ENCODE data around the gene SKA1.
"Not testable (repeated sequence)": the region's sequence is repeated elsewhere in the genome, so short reads cannot be mapped to it uniquely, and the experiment has no call there.

Gene SKA1

DNA sequence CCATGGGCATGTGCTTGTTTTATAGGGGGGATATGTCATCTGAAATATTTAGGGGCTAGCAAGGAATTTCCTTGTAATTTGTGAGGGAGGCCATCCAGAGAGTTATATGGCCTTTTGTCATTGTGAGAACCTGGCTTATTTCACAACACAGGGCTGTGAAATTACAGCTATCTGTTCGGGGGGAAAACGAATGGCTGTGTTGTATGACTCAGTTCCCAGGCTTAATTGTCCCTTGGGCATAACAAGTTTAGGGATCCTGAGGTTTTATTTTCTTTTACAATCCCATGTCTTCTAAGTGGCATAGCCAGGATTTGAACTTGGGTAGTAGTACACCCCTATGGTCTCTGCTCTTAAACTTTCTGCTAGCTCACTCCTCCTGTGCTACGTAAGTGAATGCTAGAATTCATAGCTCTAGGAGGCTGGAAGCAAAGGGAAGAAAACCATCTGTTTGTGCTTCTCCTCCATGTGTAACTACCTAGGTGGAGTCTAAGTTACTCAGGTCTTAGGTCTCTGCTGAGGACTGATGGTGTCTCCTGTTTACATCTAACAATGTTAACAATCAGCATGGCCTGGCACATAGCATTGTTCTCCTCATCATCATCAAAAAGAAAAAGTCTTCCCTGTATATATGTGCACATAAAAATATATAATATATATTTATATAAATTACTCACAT lies 53.8 kb downstream of the SKA1 start:
- H3K27ac ChIP-seq = no peak overlapping the region
- no peak overlapping the region for H3K9ac ChIP-seq (ENCODE audit: insufficient read length)
- no peaks in the 10 kb centered on the region for H3K9me3 ChIP-seq (ENCODE audit: low read depth, low read length)
- no peak for DNase-seq (ENCODE audit: low read depth, low spot score)
- no peak overlapping the region for H3K4me3 ChIP-seq
- TF ChIP-seq EZH2 (IDR thresholded peaks at IDR 0.05) (no peak), POLR2AphosphoS5 (IDR thresholded peaks at IDR 0.05; ENCODE audit: borderline replicate concordance, low read depth, low read length) (no peak), FOXP2 (optimal IDR thresholded peaks at IDR 0.05; ENCODE audit: control extremely low read depth, extremely low read length, insufficient read depth) (no peak)
- no peaks in the 10 kb centered on the region for H3K36me3 ChIP-seq (ENCODE audit: insufficient read depth, low read length)

DNA sequence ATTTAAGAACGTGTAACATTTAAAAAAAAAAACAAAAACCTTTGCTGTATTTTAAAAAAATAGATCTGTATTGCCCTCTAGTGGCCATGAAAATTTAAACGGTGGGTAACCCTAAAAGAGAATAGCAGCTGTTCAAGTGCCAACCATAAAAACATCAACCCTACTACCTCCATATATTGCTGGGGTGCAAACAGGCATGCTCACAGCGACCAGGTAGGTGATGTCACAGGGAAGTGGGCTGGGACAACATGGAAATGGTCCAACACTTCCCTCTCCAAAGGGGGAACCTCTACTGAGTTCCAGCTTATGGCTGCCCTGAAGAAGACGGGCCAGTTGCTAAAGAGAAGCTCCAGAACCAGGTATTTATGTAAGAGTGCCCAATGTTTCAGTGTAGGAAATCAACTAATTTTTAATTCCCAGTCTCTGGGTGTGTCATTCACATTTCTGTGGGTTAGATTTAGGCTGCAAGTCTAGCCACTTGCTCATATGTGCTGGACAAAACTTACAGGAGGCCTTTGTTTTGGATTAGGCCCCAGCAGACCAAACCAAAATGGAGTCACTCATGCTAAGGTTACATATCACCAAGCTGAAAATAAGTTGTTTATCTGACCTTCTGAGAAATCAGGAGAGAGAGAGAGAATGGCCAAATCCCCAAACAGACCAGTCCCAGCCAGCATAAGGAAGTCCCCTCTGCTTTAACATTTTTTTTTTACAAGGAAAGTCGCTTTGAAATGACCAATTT lies 54.5 kb downstream of the SKA1 start:
- no peak for DNase-seq (ENCODE audit: low read depth, low spot score)
- TF ChIP-seq POLR2AphosphoS5 (IDR thresholded peaks at IDR 0.05; ENCODE audit: borderline replicate concordance, low read depth, low read length) (no peak), EZH2 (IDR thresholded peaks at IDR 0.05) (no peak), FOXP2 (optimal IDR thresholded peaks at IDR 0.05; ENCODE audit: control extremely low read depth, extremely low read length, insufficient read depth) (no peak)
- H3K36me3 ChIP-seq (ENCODE audit: insufficient read depth, low read length) = no peaks in the 10 kb centered on the region
- no peak overlapping the region for H3K27ac ChIP-seq
- no peaks in the 10 kb centered on the region for H3K9me3 ChIP-seq (ENCODE audit: low read depth, low read length)
- no peak overlapping the region for H3K4me3 ChIP-seq
- no peak overlapping the region for H3K9ac ChIP-seq (ENCODE audit: insufficient read length)

- no peak overlapping the region for H3K4me3 ChIP-seq
- no peak for DNase-seq (ENCODE audit: low read depth, low spot score)
- H3K9ac ChIP-seq (ENCODE audit: insufficient read length) = no peak overlapping the region
- TF ChIP-seq POLR2AphosphoS5 (IDR thresholded peaks at IDR 0.05; ENCODE audit: borderline replicate concordance, low read depth, low read length) (no peak), EZH2 (IDR thresholded peaks at IDR 0.05) (no peak), FOXP2 (optimal IDR thresholded peaks at IDR 0.05; ENCODE audit: control extremely low read depth, extremely low read length, insufficient read depth) (no peak)
- H3K36me3 ChIP-seq (ENCODE audit: insufficient read depth, low read length) = no peaks in the 10 kb centered on the region
- H3K27ac ChIP-seq = no peak overlapping the region
- H3K9me3 ChIP-seq (ENCODE audit: low read depth, low read length) = no peaks in the 10 kb centered on the region
Measured at GRCh38 chr18:50432915-50433314, 58.1 kb downstream of the SKA1 start.

DNA sequence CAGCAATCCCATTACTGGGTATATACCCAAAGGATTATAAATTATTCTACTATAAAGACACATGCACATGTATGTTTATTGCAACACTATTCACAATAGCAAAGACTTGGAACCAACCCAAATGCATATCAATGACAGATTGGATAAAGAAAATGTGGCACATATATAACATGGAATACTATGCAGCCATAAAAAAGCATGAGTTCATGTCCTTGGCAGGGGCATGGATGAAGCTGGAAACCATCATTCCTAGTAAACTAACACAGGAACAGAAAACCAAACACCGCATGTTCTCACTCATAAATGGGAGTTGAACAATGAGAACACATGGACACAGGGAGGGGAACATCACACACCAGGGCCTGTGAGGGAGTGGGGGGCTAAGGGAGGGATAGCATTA lies 61.9 kb downstream of the SKA1 start:
- not testable (repeated sequence) for H3K9ac ChIP-seq (ENCODE audit: insufficient read length); H3K27ac ChIP-seq; DNase-seq (ENCODE audit: low read depth, low spot score); H3K4me3 ChIP-seq; H3K36me3 ChIP-seq (ENCODE audit: insufficient read depth, low read length); H3K9me3 ChIP-seq (ENCODE audit: low read depth, low read length)

- no peak for DNase-seq (ENCODE audit: low read depth, low spot score)
- Histone ChIP-seq H3K4me3 (no peak overlapping the region), H3K9ac (ENCODE audit: insufficient read length) (no peak overlapping the region), H3K9me3 (ENCODE audit: low read depth, low read length) (no peaks in the 10 kb centered on the region), H3K27ac (no peak overlapping the region), H3K36me3 (ENCODE audit: insufficient read depth, low read length) (no peaks in the 10 kb centered on the region)
- TF ChIP-seq POLR2AphosphoS5 (IDR thresholded peaks at IDR 0.05; ENCODE audit: borderline replicate concordance, low read depth, low read length) (no peak), FOXP2 (optimal IDR thresholded peaks at IDR 0.05; ENCODE audit: control extremely low read depth, extremely low read length, insufficient read depth) (no peak), EZH2 (IDR thresholded peaks at IDR 0.05) (no peak)
Measured at GRCh38 chr18:50439460-50440015, 64.7 kb downstream of the SKA1 start.

DNA sequence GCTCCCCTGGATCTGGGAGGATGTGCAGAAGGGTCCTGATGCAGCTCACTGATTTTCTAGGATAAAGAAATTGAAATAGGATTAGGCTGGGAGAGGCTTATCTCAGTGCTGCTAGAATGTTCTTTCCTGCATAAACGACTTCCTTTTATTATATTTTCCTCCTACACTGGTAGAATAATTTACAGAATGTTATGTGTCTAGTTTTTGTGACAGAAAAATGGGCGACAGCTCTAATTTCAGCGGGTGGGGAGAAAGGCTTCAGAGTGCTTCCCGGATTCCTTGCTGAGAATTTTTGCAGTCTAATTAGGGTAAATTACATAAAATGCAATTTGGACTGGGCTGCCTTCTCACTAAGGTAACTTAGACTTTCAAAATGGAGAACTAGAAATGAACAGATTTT lies 66.2 kb downstream of the SKA1 start:
- Histone ChIP-seq H3K27ac (no peak overlapping the region), H3K9me3 (ENCODE audit: low read depth, low read length) (no peaks in the 10 kb centered on the region), H3K36me3 (ENCODE audit: insufficient read depth, low read length) (no peaks in the 10 kb centered on the region), H3K9ac (ENCODE audit: insufficient read length) (no peak overlapping the region), H3K4me3 (no peak overlapping the region)
- no peak for TF ChIP-seq FOXP2 (optimal IDR thresholded peaks at IDR 0.05; ENCODE audit: control extremely low read depth, extremely low read length, insufficient read depth)
- TF ChIP-seq POLR2AphosphoS5 (IDR thresholded peaks at IDR 0.05; ENCODE audit: borderline replicate concordance, low read depth, low read length) = no peak
- no peak for TF ChIP-seq EZH2 (IDR thresholded peaks at IDR 0.05)
- DNase-seq (ENCODE audit: low read depth, low spot score) = no peak

- no peak overlapping the region for H3K4me3 ChIP-seq
- H3K9me3 ChIP-seq (ENCODE audit: low read depth, low read length) = no peaks in the 10 kb centered on the region
- TF ChIP-seq POLR2AphosphoS5 (IDR thresholded peaks at IDR 0.05; ENCODE audit: borderline replicate concordance, low read depth, low read length) = no peak
- no peak for TF ChIP-seq EZH2 (IDR thresholded peaks at IDR 0.05)
- no peaks in the 10 kb centered on the region for H3K36me3 ChIP-seq (ENCODE audit: insufficient read depth, low read length)
- no peak overlapping the region for H3K9ac ChIP-seq (ENCODE audit: insufficient read length)
- no peak for DNase-seq (ENCODE audit: low read depth, low spot score)
- no peak overlapping the region for H3K27ac ChIP-seq
Measured at GRCh38 chr18:50441501-50441900, 66.7 kb downstream of the SKA1 start.

Data from SK-N-MC (cell line).